ENCODE measurements around the gene ZNF407.
A peak's percentile ranks its signal among the peaks of the same experiment; 100 is the strongest.
"Not testable (repeated sequence)": the region's sequence is repeated elsewhere in the genome, so short reads cannot be mapped to it uniquely, and the experiment has no call there.

ZNF407 gene

DNA sequence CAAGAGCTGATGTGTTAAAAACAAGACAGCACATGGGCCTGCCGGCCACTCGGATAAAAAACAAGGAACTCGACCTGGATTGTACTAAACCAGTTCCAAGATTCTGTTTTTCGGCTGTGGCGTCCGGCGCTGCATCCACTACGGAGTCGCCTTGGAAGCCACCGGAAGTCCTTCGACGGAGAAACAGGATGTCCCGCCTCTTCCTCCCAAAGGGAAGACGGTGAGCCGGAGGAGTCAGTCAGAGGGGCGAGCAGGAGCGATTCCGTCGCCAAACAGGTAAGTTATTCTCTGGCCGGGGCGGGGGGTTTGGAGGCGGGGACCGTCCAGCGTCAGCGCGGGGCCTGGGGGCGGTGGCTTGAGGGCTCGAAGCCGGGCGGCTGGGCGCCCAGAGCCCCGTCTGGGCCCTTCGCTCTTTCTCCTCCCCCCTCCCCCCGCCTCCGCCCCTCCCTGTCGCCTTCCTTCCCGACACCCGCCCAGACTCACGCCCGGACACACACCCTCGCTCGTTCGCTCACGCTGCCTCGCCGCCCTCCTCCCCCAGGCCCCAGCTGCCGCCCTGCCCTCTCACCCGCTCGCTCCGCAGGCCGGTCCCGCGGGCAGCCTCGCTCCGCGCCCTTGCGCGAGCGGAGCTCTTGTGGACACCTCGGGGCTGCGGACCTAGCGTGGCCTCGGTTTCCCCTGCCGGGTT, at the start of gene ZNF407:
ZNF407 (plus strand) TSS at position 209 of the 688 bp plus-strand sequence. CDS start 33,150 bp downstream, outside the sequence.
- DNase-seq (ENCODE audit: low read depth in 2 of 2): peak; percentile 77 to 79

DNA sequence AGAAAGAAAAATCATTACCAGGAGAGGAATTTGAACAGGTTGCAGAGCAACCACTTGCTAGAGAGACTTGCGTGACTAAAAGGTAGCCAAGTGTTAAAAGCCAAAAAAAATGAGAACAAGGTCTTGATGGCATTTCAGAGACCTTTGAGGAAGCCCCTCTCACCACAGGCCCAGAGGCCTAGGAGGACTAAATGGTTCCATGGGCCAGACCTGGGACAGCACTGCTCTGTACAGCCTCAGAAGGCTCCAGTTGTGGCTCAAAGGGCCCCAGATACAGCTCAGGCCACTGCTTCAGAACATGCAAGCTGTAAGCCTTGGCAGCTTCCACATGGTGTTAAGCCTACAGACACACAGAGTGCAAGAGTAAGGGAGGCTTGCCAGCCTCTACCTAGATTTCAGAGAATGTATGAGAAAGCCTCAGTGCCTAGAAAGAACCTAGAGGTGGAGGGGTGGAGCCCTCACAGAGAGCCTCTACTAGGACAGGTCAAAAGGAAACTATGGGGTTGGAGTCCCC, 48.0 kb upstream of the ZNF407 start:
- no peak for DNase-seq (ENCODE audit: low read depth in 2 of 2)

DNA sequence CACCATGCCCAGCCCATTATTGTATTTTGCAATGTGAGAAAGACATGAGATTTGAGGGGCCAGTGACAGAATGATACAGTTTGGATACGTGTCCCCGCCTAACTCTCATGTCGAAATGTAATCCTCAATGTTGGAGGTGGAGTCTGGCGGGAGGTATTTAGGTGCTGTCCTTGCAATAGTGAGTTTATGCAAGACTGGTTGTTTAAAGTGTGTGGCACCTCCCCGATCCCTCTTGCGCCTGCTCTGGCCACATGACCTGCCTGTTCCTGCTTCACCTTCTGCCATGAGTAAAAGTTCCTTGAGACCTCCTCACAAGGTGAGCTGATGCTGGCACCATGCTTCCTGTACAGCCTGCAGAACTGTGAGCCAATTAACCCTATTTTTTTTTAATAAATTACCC, 46.8 kb upstream of the ZNF407 start:
- DNase-seq (ENCODE audit: low read depth in 2 of 2): no peak

GRCh38 chr18:74551452-74551851, 46.2 kb upstream of the ZNF407 start:
- DNase-seq (ENCODE audit: low read depth in 2 of 2): no peak

- DNase-seq (ENCODE audit: low read depth in 2 of 2): peak; percentile 28 to 36
Measured at GRCh38 chr18:74551936-74552555, 45.6 kb upstream of the ZNF407 start.

DNA sequence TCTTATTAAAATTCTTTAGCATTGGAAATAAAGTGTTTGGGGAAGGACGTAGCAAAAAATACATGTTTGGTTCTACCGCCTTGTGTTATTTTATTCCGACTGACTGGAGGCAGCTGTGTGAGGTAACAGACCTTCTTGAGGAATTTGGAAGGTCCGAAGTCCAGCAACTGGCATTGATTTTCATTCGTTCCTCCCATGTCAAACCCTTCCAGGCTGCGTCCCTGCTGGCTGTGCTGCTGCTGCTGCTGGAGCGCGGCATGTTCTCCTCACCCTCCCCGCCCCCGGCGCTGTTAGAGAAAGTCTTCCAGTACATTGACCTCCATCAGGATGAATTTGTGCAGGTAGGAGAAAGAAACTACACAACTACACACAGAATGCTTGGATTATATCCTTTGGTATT, 41.5 kb upstream of the ZNF407 start:
- DNase-seq (ENCODE audit: low read depth in 2 of 2): no peak

- no peak for DNase-seq (ENCODE audit: low read depth in 2 of 2)
Measured at GRCh38 chr18:74558096-74558495, 39.6 kb upstream of the ZNF407 start.

DNA sequence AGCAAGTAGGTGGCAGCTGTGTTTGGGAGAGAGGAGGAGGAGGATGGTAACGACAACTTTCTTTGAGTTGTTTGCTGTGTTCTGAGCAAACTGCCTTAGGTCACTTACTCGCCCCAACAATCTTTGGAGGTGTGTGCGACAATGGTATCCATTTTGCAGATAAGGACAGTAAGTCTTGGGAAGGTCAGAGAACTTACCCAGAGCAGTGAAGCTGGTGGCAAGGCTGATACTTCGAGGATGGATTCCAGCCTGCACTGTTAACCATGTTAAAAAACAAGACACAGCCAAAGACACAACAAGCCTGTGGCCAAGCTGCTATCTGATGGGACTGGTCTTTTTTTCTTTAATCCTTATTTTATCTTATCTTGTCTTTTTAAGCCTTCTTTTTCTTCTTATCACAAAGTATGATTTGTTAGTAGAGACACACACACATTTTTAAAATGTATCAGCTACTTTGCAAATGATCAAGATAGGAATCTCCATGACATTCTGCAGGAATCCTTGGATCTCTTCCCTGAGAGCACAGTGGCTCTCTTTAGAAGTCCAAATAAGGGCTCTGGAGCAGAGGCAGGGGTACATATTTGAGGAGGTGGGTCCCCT, 35.4 kb upstream of the ZNF407 start:
- DNase-seq (ENCODE audit: low read depth in 2 of 2): no peak

GRCh38 chr18:74562775-74563174, 34.9 kb upstream of the ZNF407 start:
- DNase-seq (ENCODE audit: low read depth in 2 of 2): no peak

DNA sequence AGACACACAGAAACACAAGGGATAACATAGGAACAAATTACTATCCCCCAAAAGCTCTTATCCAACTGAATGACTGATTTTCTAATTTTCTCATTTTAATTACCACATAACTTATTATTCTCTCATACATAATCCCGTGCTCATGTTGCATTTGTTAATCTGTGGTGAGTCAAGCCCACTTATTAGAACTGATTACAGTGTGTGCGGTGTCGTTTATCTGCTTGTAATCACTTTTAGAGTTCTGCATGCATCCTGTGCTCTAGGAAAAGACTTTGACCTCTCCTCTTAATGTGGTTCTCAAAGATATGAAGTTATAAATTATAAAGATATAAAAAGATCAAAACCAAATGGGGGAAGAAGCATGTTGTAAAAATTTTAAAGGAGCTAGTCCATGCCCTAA, 33.7 kb upstream of the ZNF407 start:
- DNase-seq (ENCODE audit: low read depth in 2 of 2): no peak

DNA sequence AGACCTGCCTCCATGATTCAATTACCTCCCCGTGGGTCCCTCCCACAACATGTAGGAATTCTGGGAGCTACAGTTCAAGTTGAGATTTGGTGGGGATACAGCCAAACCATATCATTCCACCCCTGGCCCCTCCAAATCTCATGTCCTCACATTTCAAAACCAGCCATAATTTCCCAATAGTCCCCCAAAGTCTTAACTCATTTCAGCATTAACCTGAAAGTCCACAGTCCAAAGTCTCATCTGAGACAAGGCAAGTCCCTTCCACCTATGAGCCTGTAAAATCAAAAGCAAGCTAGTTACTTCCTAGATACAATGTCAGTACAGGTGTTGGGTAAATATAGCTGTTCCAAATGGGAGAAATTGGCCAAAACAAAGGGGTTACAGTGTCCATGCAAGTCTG, 32.5 kb upstream of the ZNF407 start:
- DNase-seq (ENCODE audit: low read depth in 2 of 2): not testable (repeated sequence)

- DNase-seq (ENCODE audit: low read depth in 2 of 2): not testable (repeated sequence)
Measured at GRCh38 chr18:74565993-74566392, 31.7 kb upstream of the ZNF407 start.

DNA sequence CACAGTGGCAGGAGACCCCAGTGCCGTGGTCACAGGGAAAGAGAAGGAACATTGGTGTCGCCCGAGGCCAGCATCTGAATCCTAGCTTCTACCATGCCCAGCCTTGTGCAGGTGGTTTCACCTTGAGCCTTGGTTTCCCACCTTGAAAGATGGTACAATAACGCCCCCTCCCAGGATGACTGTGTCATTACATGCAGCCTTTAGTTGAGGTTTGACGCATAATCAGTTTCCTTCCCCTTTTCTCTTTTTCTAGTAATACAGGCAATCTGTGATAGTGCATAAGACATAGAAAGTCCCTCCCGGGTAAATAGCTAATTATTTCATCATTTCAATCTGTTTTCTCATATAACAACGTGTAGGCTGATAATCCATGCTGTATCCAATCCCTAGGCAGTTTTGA, 29.8 kb upstream of the ZNF407 start:
- DNase-seq (ENCODE audit: low read depth in 2 of 2): no peak

- DNase-seq (ENCODE audit: low read depth in 2 of 2): no peak
Measured at GRCh38 chr18:74569401-74569800, 28.3 kb upstream of the ZNF407 start.

GRCh38 chr18:74570266-74570665, 27.4 kb upstream of the ZNF407 start:
- DNase-seq (ENCODE audit: low read depth in 2 of 2): no peak

DNA sequence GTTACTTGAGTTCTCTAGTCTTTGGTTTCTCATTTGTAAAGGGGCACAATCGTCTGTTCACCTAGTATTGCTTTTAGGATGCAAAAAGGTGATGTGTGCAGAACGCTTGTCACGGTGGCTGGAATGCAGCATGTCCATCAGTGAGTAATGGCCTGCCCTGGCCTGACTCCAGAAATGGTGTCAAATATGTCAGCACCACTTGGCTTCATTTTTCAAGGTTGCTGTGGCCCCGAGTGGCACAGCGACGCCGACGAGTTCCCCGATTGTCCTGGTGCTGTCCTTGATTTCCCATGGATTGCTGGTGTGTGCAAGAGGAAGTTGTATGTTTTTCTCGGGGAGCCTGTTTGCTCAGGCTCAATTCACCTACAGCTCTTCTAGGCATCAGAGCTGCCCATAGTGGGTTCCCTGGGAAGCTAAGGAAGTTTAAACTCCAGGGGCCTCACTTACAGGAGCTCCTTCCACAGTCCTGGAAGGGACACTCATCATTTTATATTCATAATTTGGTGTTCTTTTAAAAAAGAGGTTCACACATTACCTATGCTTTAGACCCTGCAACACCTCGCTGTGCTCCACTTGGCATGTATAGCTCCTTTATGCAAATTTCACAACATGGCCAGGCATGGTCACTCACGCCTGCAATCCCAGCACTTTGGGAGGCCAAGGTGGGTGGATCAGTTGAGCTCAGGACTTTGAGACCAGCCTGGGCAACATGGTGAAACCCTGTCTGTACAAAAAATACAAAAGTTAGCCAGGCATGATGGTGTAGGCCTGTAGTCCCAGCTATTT, 25.6 kb upstream of the ZNF407 start:
- no peak for DNase-seq (ENCODE audit: low read depth in 2 of 2)

- no peak for DNase-seq (ENCODE audit: low read depth in 2 of 2)
Measured at GRCh38 chr18:74573053-74573452, 24.6 kb upstream of the ZNF407 start.

DNA sequence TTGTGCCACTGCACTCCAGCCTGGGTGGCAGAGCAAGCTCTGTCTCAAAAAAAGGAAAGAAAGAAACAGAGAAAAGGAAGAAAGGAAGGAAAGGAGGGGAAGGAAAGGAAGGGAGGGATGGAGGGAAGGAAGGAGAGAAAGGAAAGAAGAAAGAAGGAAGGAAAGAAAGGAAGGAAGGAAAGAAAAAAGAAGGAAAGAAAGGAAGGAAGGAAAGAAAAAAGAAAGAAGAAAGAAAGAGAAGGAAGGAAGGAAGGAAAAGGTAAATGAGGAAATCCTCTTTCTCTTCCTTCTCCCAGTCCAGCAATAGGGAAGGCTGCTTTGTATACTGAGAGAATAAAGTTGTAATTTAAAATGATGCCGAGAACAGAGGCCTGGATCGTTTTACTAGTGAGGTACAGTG, 22.8 kb upstream of the ZNF407 start:
- DNase-seq (ENCODE audit: low read depth in 2 of 2): no peak

- DNase-seq (ENCODE audit: low read depth in 2 of 2): no peak
Measured at GRCh38 chr18:74577019-74577418, 20.7 kb upstream of the ZNF407 start.

DNA sequence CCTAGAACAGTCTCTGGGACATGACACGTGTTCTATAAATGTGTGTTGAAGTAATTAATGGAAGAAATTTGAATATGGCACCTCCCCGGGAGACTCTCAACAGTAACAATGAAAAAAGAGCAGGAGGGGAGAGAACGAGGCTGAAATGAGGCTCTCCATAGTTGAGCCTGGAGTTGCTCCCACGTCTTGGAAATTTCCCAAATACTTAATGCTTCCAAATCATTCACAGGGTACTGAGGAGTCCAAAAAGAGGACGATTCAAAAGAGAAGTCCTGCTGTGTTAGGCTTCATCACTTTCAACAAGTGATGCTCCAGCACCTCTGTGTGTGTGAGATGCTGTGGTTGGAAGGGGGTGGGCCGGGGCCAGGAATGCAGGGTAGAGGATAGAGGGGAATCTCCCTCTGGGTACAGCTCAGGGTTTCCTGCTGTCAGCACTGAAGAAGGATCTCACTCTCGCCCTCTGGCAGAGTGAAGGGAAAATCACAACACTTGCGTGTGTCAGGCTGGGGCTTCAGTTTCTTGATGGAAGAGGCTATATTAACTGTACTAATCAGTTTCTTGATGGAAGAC, 18.1 kb upstream of the ZNF407 start:
- no peak for DNase-seq (ENCODE audit: low read depth in 2 of 2)

GRCh38 chr18:74582642-74583041, 15.0 kb upstream of the ZNF407 start:
- no peak for DNase-seq (ENCODE audit: low read depth in 2 of 2)

DNA sequence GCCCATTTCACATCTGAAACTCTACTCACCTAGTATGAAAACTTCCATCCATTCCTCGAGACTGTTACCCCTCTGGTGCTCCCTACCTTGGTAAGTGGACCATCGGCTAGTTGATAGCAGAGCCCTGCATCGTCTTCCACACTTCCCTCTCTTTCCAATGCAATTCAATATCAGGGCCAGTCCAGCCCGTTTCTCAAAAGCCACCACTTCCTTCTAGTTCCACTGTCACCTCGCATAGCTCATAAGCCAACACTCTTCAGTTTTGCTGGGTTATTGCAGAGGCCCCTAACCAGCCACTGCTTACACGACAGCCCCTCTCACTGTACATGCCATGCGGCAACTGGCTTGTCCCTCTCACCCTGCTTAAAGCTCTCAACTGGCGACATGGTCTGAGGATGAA, 10.2 kb upstream of the ZNF407 start:
- no peak for DNase-seq (ENCODE audit: low read depth in 2 of 2)

Measured in fibroblast of skin of left biceps (primary cell).